Aorta (tissue), 5 donors: Measurements from ENCODE around the gene LRRN4CL. TPM values are rescaled to one million over a fixed set of nuclear protein-coding genes. Genes with fewer than 3 reads are reported as not detected.

Source experiments
- ATAC-seq: fragments of 200-7000 bp; cut with Tn5 transposase; one replicate; pipeline ENCODE4 v1.9.1; 2022; ENCODE audit warnings: moderate library complexity; ENCODE audit not compliant: low FRiP score
- DNase-seq, 2 donors: peaks; one replicate each; pipeline ENCODE4 v3.0.0-alpha.2; 2020
- H3K27ac ChIP-seq, 2 donors: one replicate each; pipeline ENCODE4 v1.5.1; 2013; ENCODE audit warnings: low read length in 2 of 2, mild to moderate bottlenecking in 2 of 2, moderate library complexity in 2 of 2, control low read depth in 1 of 2, inconsistent platforms in 1 of 2, low read depth in 1 of 2
- H3K27me3 ChIP-seq, 2 donors: one replicate each; pipeline ENCODE4 v1.6.1; 2013; ENCODE audit warnings: control low read depth in 1 of 2, low read length in 1 of 2, mild to moderate bottlenecking in 1 of 2, moderate library complexity in 1 of 2; ENCODE audit not compliant: insufficient read depth in 2 of 2, control insufficient read depth in 1 of 2
- H3K36me3 ChIP-seq, 2 donors: one replicate each; pipeline ENCODE4 v1.6.1; 2013; ENCODE audit warnings: control low read depth in 1 of 2, low read length in 1 of 2, mild to moderate bottlenecking in 1 of 2; ENCODE audit not compliant: insufficient read depth in 2 of 2, control insufficient read depth in 1 of 2
- H3K4me1 ChIP-seq, 2 donors: one replicate each; pipeline ENCODE4 v1.6.1; 2013; ENCODE audit warnings: low read length in 2 of 2, control low read depth in 1 of 2, mild to moderate bottlenecking in 1 of 2, moderate library complexity in 1 of 2; ENCODE audit not compliant: insufficient read depth in 2 of 2, control insufficient read depth in 1 of 2
- H3K4me3 ChIP-seq, 2 donors: one replicate each; pipeline ENCODE4 v1.5.1; 2013; ENCODE audit warnings: low read length in 2 of 2, control low read depth in 1 of 2, mild to moderate bottlenecking in 1 of 2
- H3K9me3 ChIP-seq: one replicate; pipeline ENCODE4 v1.6.1; 2013; ENCODE audit warnings: mild to moderate bottlenecking, low read length; ENCODE audit not compliant: control insufficient read depth
- WGBS, 2 donors: extraction: QIAGEN DNeasy Blood & Tissue Kit; methylation state at CpG; one replicate each; pipeline ENCODE4 v1.1.7; 2013; 5-methylcytosine and 5-hydroxymethylcytosine counted together
- intact Hi-C, 2 donors: fragments of 100-400 bp; cut with DNase I; formaldehyde crosslinking; loops; one replicate each; pipeline versions ENCODE4 v1.14.2 to v1.15.0; 2022
- polyA plus RNA-seq, 2 donors: library from polyadenylated mRNA; stranded (reverse); fragments of 200-250 nt; gene quantifications; one replicate each; pipeline ENCODE4 v1.2.3, GENCODE V29; 2013
- total RNA-seq, 2 donors: library from RNA; stranded (reverse); fragmentation: NEBNext Ultra II Directional; extraction: Animal tissue kit (Norgen Biotek cat#: 25700); gene quantifications; one replicate each; pipeline ENCODE4 v1.2.1, GENCODE V29; 2021
- donor health status: healthy with polysubstance abuse.
- donor health status: Bipolar disorder and iron deficiency.
- donor health status: DM: no; HTN: no; CAD: no.
- donor health status: DM: no; HTN: no; CAD: no.
- donor health status: DM: yes; HTN: yes; CAD: no.

LRRN4CL gene
- total and polyA plus RNA-seq, 4 donors: 0.10 to 24.5 (median 8.5) TPM; not detected in 1

DNA sequence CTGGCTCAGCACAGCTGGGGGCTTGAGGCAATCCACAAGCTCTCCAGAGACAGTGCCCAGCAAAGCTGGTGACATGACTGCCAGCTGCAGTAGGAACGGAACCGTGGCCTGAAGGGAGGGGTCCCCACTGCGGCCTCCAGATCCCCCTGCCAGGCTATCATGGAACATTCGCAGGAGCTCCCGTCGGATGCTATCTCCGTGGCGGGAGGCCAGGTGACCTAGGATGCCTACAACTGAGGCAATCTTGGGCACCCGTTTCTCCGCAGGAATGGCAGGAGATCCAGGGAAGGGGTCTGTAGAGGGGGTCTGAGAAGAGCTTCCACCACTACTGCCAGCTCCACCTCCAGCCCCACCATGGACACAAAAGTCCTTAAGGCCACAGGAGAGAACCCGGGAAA, 40.4 kb downstream of the LRRN4CL start:
- Histone ChIP-seq H3K9me3 (no peaks in the 10 kb centered on the region), H3K4me3 (no peak overlapping the region), H3K27me3 (no peaks in the 10 kb centered on the region), H3K27ac (no peak overlapping the region), H3K4me1 (peaks cover 0 to 4% of the 10 kb centered on the region in 2 donors), H3K36me3 (no peaks in the 10 kb centered on the region)
- intact Hi-C loops: no loop called here
- DNase-seq (no peak), ATAC-seq (no peak)
- WGBS, 2 donors: 86 to 87% methylated on average over 11 of the region's 11 CpGs

DNA sequence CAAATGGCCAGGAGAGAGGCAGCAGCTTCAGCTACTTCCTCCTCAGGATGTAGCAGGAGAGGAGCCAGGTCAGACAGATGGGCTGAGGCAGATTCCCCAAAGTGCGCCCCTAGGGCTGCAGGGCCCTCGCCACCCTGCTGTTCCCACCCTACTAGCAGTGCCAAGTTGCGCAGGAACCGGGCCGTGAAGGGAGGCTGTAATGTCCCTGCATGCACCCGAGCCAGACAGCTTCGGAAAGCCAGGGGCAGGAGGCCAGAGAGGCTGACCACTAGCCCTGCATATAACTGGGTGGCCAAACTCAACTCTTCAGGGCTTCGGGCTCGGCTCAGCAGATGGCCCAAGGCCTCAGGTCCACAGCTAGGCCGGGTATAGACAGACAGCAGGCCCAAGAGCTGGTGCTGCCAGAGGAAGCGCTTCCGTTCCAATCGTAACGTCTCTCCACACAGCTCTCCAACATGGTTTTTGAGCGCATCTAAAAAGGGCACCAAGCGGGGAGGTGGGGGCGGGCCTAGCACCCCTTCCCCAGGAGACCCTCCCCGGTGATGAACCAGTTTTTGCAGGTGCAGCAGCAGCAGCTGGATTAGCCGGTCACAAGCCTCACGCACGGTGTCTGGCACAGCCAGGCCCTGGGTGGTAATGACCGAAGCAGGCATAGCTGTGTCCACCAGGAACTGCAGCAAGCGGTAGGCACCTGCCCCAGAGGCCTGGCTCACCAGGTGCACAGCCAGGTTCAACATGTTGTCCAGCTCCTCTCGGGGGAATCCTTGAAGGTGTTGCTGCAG, 41.0 kb downstream of the LRRN4CL start:
- Histone ChIP-seq H3K27me3 (no peaks in the 10 kb centered on the region), H3K4me3 (no peak overlapping the region), H3K4me1 (peaks cover 0 to 4% of the 10 kb centered on the region in 2 donors), H3K36me3 (no peaks in the 10 kb centered on the region), H3K27ac (no peak overlapping the region), H3K9me3 (no peaks in the 10 kb centered on the region)
- ATAC-seq (no peak), DNase-seq (no peak)
- WGBS, 2 donors: 88 to 90% methylated on average over 23 to 24 of the region's 24 CpGs
- intact Hi-C loops: no loop called here

DNA sequence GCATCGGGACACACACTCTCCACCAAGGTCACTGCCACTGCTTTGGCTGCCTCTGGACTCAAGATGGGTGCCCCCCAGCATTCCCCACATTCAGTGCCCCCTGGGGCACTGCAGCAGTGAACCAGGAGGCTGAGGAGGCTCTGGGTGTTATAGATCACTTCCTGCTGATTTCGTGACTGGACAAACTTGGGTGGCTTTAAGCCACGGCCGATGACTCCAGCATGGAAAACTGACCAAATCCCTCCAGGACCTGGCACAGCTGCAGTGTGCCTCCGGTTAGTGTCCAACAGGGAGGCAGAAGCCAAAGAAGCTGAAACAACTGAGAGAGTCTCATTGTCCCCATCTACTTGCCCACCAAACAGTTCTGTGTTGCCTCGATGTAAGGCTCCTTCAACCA, 41.7 kb downstream of the LRRN4CL start:
- H3K9me3 ChIP-seq: no peaks in the 10 kb centered on the region
- no peak overlapping the region for H3K4me3 ChIP-seq
- DNase-seq (no peak), ATAC-seq (no peak)
- no peak overlapping the region for H3K27ac ChIP-seq
- intact Hi-C loops: no loop called here
- H3K27me3 ChIP-seq: no peaks in the 10 kb centered on the region
- H3K4me1 ChIP-seq: peaks cover 0 to 4% of the 10 kb centered on the region in 2 donors
- WGBS, 2 donors: 78 to 83% methylated on average over 6 of the region's 6 CpGs
- H3K36me3 ChIP-seq: no peaks in the 10 kb centered on the region

DNA sequence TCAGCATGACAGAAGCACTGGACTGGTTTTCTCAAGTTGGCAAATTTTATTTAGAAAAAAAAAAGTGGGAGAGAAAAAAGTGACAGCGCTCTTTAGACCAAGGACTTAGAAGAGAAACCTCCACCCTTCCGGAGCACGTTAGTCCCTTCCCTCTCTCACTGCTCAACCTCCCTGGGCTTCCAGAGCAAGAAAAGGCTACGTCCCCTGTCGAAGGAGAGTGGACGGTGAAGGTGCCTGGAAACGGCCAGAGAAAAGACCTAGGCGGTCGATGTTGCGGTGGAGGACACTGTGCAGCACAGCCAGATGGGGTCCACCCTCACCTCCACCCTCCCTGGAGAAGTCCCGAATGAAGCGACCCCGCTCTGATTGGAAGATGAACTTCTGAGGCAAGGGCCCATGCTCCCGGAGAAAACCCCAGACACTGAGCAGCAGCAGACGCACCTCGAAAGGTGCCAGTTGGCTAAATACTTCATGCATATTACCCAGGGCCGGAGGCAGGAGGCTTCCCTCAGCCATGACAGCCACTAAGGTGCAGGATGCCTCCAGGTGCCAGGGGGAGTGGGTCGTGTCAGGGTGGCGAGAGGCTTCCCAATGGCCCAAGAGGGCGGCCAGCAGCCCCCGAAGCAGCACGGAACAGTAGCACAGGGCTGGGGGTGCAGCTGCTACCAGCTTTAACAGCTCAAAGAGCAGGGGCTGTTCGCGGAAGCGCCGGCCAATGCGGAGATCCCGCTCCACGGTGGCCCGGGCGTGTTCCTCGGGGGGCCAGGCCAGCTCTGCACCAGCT, 42.3 kb downstream of the LRRN4CL start:
- Histone ChIP-seq H3K4me1 (no peaks in the 10 kb centered on the region), H3K27ac (peak overlapping the region in 1 of 2 donors; percentile 71), H3K9me3 (no peaks in the 10 kb centered on the region), H3K27me3 (no peaks in the 10 kb centered on the region), H3K4me3 (no peak overlapping the region), H3K36me3 (no peaks in the 10 kb centered on the region)
- ATAC-seq (no peak), DNase-seq (peak in 1 of 2 donors; percentile 51)
- intact Hi-C loops: no loop called here
- WGBS, 2 donors: 56 to 57% methylated on average over 32 of the region's 32 CpGs

DNA sequence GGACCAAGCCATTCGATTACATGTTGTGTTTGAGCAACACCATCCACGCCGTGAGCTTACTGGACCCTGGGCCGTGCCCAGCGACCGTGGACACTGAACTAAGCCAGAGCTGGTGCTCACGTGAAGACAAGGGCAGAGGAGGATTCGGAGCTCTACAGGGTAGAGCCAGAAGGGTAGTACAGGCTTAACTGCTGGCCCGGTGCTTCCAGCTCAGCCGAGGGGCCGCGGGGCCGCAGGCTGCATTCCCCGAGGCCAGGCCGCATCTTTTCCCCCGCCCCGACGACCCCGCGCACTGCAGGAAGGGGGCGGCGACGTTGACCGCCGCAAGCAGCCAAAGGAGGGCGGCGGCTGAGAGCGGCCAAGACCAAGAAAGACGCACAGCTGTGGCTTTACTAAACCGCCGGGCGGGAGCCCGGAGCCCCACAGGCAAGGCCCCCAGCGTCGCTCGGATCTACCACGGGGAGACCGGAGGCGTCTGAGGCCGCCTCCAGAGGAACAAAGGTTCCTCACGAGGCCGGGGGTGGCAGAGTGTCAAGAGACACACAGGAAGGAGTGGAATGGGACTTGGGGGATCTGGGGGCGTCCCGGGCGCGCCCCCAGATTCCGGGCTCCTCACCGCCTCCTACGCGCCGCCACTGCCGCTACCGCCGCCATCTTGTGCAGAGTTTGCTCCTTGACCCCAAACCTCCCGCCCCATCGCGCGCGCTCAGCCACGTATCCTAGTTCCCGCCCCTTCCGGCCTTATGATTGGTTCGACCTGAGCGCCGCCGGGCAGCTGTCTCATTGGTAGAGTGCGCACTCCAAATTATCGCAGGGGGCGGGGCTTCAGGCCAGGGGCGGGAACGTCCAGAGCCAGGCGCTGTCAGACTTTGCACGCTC, 43.1 kb downstream of the LRRN4CL start, which contains the start of gene GANAB:
Gene GANAB, minus strand, starts transcription at position 668 of the 879 bp plus-strand sequence. Its CDS starts 14 bp downstream, at position 654.
- H3K27ac ChIP-seq: peak within 1 kb of the TSS; percentile 80 to 81
- no peaks in the 10 kb centered on the region for H3K9me3 ChIP-seq
- DNase-seq: peak; percentile 100
- peak within 1 kb of the TSS; percentile 74 to 87 for H3K4me3 ChIP-seq
- no peaks in the 10 kb centered on the region for H3K4me1 ChIP-seq
- no peaks in the 10 kb centered on the region for H3K27me3 ChIP-seq
- H3K36me3 ChIP-seq: no peaks in the 10 kb centered on the region
- 0 to 1% methylated on average over 71 to 73 of the region's 73 CpGs for WGBS, 2 donors
- peak; percentile 99 for ATAC-seq
- intact Hi-C loops: no loop called here

DNA sequence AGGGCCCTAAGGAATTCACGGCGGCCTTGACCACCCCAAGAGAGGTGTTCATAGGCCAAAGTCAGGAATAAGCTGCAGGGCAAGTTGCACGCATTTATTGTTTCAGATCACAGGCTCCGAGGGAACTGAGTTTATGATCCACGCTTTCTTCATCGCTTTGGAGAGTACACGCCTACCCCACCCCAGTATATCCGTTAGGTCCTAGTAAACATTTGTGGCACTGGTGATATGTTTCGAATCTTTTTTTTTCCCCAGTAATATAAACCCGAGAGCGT, 43.7 kb downstream of the LRRN4CL start:
- WGBS, 2 donors: 13 to 17% methylated on average over 11 of the region's 11 CpGs
- Histone ChIP-seq H3K4me3 (peak overlapping the region in 1 of 2 donors; percentile 87), H3K4me1 (no peaks in the 10 kb centered on the region), H3K9me3 (no peaks in the 10 kb centered on the region), H3K27me3 (no peaks in the 10 kb centered on the region), H3K36me3 (no peaks in the 10 kb centered on the region), H3K27ac (no peak overlapping the region)
- intact Hi-C loops: no loop called here
- DNase-seq (no peak), ATAC-seq (no peak)

DNA sequence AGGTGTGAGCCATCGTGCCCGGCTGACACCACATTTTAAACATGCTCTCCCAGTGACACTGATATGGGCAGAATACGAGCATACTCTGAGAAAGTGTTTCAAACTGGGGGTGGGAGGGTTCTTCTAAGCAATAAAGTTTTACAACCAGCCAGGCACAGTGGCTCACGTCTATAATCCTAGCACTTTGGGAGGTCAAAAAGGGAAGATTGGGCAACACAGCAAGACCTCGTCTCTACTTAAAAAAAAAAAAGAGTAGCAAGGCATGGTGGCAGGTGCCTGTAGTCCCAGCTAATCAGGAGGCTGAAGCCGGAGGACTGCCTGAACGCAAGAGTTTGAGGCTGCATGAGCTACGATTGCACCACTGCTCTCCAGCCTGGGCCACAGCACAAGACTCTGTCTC, 45.1 kb downstream of the LRRN4CL start:
- ATAC-seq (no peak), DNase-seq (no peak)
- intact Hi-C loops: no loop called here
- Histone ChIP-seq H3K9me3 (no peaks in the 10 kb centered on the region), H3K27me3 (no peaks in the 10 kb centered on the region), H3K4me1 (no peaks in the 10 kb centered on the region), H3K4me3 (no peak overlapping the region), H3K36me3 (peaks cover 2 to 3% of the 10 kb centered on the region in 2 donors), H3K27ac (no peak overlapping the region)
- 80 to 84% methylated on average over 8 of the region's 8 CpGs for WGBS, 2 donors
